CD4-positive, CD25-positive, alpha-beta regulatory T cell (primary cell): ENCODE data around the gene CLMP. TPM values are rescaled to one million over a fixed set of nuclear protein-coding genes. Genes with fewer than 3 reads are reported as not detected.
"Not testable (repeated sequence)": the region's sequence is repeated elsewhere in the genome, so short reads cannot be mapped to it uniquely, and the experiment has no call there.

Experiments used
- ATAC-seq, 2 donors: fragments of 150-1000 bp; cut with Tn5 transposase; one replicate each; pipeline ENCODE4 v1.10.0; 2021; ENCODE audit warnings: low read depth in 2 of 2, moderate number of reproducible peaks in 2 of 2, moderate library complexity in 1 of 2
- DNase-seq, 3 donors: peaks; one replicate each; pipeline versions ENCODE4 v3.0.0 to v3.0.0-alpha.2; 2012 to 2022; ENCODE audit warnings: mixed read lengths in 1 of 3
- H3K27ac ChIP-seq: one replicate; pipeline ENCODE4 v1.7.0; 2013; ENCODE audit warnings: mild to moderate bottlenecking, low read length; ENCODE audit not compliant: insufficient read depth, poor library complexity, severe bottlenecking
- H3K27me3 ChIP-seq: one replicate; pipeline ENCODE4 v1.7.0; 2013; ENCODE audit warnings: low read length; ENCODE audit not compliant: control insufficient read depth, insufficient read depth
- H3K36me3 ChIP-seq: one replicate; pipeline ENCODE4 v1.7.0; 2013; ENCODE audit warnings: mild to moderate bottlenecking, low read length, moderate library complexity; ENCODE audit not compliant: control insufficient read depth, insufficient read depth
- H3K4me1 ChIP-seq: 2 replicates; pipeline ENCODE4 v1.7.0; 2013; ENCODE audit warnings: mild to moderate bottlenecking, low read length; ENCODE audit not compliant: insufficient read depth, control insufficient read depth, poor library complexity, severe bottlenecking
- H3K4me3 ChIP-seq: one replicate; pipeline ENCODE4 v1.7.0; 2013; ENCODE audit warnings: low read depth, mild to moderate bottlenecking, low read length, moderate library complexity
- H3K9me3 ChIP-seq, 2 experiments: 1 replicate in 1 of 2; 2 replicates in 1 of 2; pipeline ENCODE4 v1.7.0; 2013; ENCODE audit warnings: low read length in 2 of 2, mild to moderate bottlenecking in 1 of 2, moderate library complexity in 1 of 2; ENCODE audit not compliant: control insufficient read depth in 2 of 2
- H3K27ac Mint-ChIP-seq, 3 donors: one replicate each; pipeline ENCODE4 v1.8.0; 2020 to 2022; ENCODE audit warnings: mild to moderate bottlenecking in 3 of 3, mixed read lengths in 3 of 3, moderate library complexity in 2 of 3
- H3K27me3 Mint-ChIP-seq: one replicate; pipeline ENCODE4 v1.8.0; 2022; ENCODE audit warnings: mild to moderate bottlenecking, mixed read lengths
- H3K36me3 Mint-ChIP-seq: one replicate; pipeline ENCODE4 v1.8.0; 2020; ENCODE audit warnings: mixed read lengths
- H3K4me1 Mint-ChIP-seq, 4 donors: one replicate each; pipeline ENCODE4 v1.8.0; 2020 to 2022; ENCODE audit warnings: mixed read lengths in 4 of 4, mild to moderate bottlenecking in 1 of 4
- H3K4me3 Mint-ChIP-seq, 4 donors: one replicate each; pipeline ENCODE4 v1.8.0; 2020 to 2022; ENCODE audit warnings: mild to moderate bottlenecking in 4 of 4, mixed read lengths in 4 of 4, moderate library complexity in 3 of 4
- H3K9me3 Mint-ChIP-seq, 7 donors: one replicate each; pipeline ENCODE4 v1.8.0; 2020 to 2022; ENCODE audit warnings: mixed read lengths in 7 of 7, mild to moderate bottlenecking in 3 of 7, moderate library complexity in 2 of 7
- polyA plus RNA-seq, 4 donors: library from polyadenylated mRNA; unstranded; fragments of 300-500 nt; fragmentation: Illumina TruSeq; gene quantifications; one replicate each; pipeline ENCODE4 v1.2.3, GENCODE V29; 2021
- total RNA-seq: library from RNA; stranded (reverse); gene quantifications from one replicate; pipeline ENCODE4 v1.2.3, GENCODE V29; 2022

CLMP gene
- total and polyA plus RNA-seq, 5 donors from 2014 or later = 0.05 to 0.23 (median 0.11) TPM

DNA sequence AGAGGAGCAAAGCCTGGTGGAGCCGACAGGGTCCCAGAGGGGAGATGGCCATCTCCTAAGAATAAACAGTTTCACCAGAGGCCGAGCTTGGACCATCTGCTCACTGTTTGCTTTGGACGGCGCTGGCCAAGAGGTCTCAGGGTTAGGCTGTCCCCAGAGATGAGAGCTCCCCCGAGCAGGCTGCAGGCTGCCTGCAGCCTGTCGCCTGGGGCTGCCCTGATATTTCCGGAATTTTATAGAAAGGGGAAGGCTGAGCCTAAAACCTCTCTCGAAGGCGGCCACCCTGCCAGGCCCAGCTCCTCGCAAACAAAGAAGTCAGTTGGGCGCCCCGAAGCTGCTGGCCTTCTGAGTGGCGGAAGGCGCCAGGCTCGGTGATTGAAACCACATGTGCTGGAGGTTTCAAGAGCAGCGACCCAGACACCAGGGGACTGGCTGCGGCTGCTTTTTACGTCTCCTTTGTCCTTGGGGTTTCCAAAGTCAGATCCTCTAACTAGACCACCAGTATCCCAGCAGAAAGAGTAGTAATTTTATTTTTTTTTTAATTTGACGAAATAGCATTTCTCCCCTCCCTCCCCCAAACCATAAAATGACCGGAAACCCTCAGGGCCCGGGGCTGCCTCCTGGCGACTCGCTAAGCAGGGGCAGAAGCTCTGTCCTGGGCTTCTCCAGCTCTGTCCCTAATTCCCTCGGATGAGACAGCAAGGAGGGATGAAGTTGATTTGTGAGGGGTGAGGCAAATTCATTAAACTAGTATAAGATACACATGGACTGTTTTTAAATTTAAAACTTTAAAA, 57.4 kb downstream of the CLMP start:
- Histone ChIP-seq H3K36me3 (no peaks in the 10 kb centered on the region), H3K27ac (no peak overlapping the region), H3K9me3 (no peaks in the 10 kb centered on the region), H3K4me3 (no peak overlapping the region), H3K27me3 (no peaks in the 10 kb centered on the region), H3K4me1 (no peaks in the 10 kb centered on the region)
- no peaks in the 10 kb centered on the region for H3K36me3 Mint-ChIP-seq
- peaks cover 7% of the 10 kb centered on the region for H3K27me3 Mint-ChIP-seq
- no peaks in the 10 kb centered on the region for H3K9me3 Mint-ChIP-seq
- DNase-seq (no peak), ATAC-seq (no peak)
- no peak overlapping the region for H3K4me3 Mint-ChIP-seq
- no peak overlapping the region for H3K27ac Mint-ChIP-seq
- H3K4me1 Mint-ChIP-seq = no peaks in the 10 kb centered on the region

GRCh38 chr11:123135863-123136446, 59.1 kb downstream of the CLMP start:
- no peak overlapping the region for H3K4me3 ChIP-seq
- H3K4me1 ChIP-seq = no peaks in the 10 kb centered on the region
- no peaks in the 10 kb centered on the region for H3K9me3 ChIP-seq
- H3K27ac ChIP-seq = no peak overlapping the region
- no peaks in the 10 kb centered on the region for H3K9me3 Mint-ChIP-seq
- no peak for ATAC-seq
- H3K27ac Mint-ChIP-seq = no peak overlapping the region
- DNase-seq = no peak
- no peak overlapping the region for H3K4me3 Mint-ChIP-seq
- H3K27me3 Mint-ChIP-seq = peaks cover 12% of the 10 kb centered on the region
- no peaks in the 10 kb centered on the region for H3K4me1 Mint-ChIP-seq
- H3K36me3 Mint-ChIP-seq = no peaks in the 10 kb centered on the region
- no peaks in the 10 kb centered on the region for H3K36me3 ChIP-seq
- no peaks in the 10 kb centered on the region for H3K27me3 ChIP-seq

- no peak overlapping the region for H3K4me3 Mint-ChIP-seq
- Histone ChIP-seq H3K27me3 (no peaks in the 10 kb centered on the region), H3K36me3 (no peaks in the 10 kb centered on the region), H3K9me3 (no peaks in the 10 kb centered on the region), H3K4me3 (no peak overlapping the region), H3K27ac (no peak overlapping the region), H3K4me1 (no peaks in the 10 kb centered on the region)
- peaks cover 5% of the 10 kb centered on the region for H3K27me3 Mint-ChIP-seq
- H3K4me1 Mint-ChIP-seq = no peaks in the 10 kb centered on the region
- H3K9me3 Mint-ChIP-seq = no peaks in the 10 kb centered on the region
- H3K27ac Mint-ChIP-seq = no peak overlapping the region
- ATAC-seq (no peak), DNase-seq (no peak)
- no peaks in the 10 kb centered on the region for H3K36me3 Mint-ChIP-seq
Measured at GRCh38 chr11:123132881-123133280, 62.2 kb downstream of the CLMP start.

DNA sequence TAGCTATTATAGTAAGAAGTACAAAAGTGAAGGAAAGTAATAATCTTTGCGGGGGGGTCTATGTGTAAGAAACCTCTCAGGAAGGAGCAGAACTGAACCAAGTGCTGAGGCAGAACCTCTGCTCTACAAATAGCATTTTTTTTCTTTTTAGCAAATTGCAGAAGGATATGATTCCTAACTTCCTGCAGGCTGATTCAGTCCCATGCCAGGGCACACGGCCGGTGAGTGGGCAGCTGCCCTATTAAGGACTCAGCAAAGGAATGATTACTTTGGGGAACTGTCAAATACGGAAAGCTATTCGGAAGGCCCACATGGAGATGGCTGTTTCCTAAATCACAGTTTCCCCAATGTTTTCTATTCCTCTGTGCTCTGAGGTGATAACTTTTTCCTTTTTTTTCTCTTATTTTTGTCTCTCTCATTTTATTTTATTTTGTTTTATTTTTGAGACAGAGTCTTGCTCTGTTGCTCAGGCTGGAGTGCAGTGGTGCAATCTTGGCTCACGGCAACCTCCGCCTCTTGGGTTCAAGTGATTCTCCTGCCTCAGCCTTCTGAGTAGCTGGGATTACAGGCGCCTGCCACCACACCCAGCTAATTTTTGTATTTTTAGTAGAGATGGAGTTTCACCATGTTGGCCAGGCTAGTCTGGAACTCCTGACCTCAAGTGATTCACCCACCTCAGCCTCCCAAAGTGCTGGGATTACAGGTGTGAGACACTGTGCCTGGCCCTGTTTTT, 62.8 kb downstream of the CLMP start:
- not testable (repeated sequence) for ATAC-seq, H3K9me3 Mint-ChIP-seq, H3K9me3 ChIP-seq, H3K4me1 Mint-ChIP-seq, H3K4me1 ChIP-seq, H3K36me3 ChIP-seq, H3K27ac ChIP-seq, H3K36me3 Mint-ChIP-seq, H3K27me3 ChIP-seq, H3K4me3 Mint-ChIP-seq, DNase-seq, H3K4me3 ChIP-seq, H3K27me3 Mint-ChIP-seq, H3K27ac Mint-ChIP-seq

- no peaks in the 10 kb centered on the region for H3K4me1 Mint-ChIP-seq
- no peaks in the 10 kb centered on the region for H3K9me3 ChIP-seq
- H3K27me3 Mint-ChIP-seq = peaks cover 5% of the 10 kb centered on the region
- H3K4me3 ChIP-seq = no peak overlapping the region
- DNase-seq (no peak), ATAC-seq (no peak)
- no peak overlapping the region for H3K4me3 Mint-ChIP-seq
- H3K36me3 ChIP-seq = no peaks in the 10 kb centered on the region
- peaks cover 8% of the 10 kb centered on the region for H3K36me3 Mint-ChIP-seq
- no peak overlapping the region for H3K27ac ChIP-seq
- no peaks in the 10 kb centered on the region for H3K4me1 ChIP-seq
- H3K27me3 ChIP-seq = no peaks in the 10 kb centered on the region
- H3K9me3 Mint-ChIP-seq = no peaks in the 10 kb centered on the region
- H3K27ac Mint-ChIP-seq = peak overlapping the region in 1 of 3 donors; percentile 1
Measured at GRCh38 chr11:123129920-123130319, 65.1 kb downstream of the CLMP start.

- no peaks in the 10 kb centered on the region for H3K36me3 ChIP-seq
- Mint-ChIP-seq H3K4me1 (no peaks in the 10 kb centered on the region), H3K27ac (no peak overlapping the region)
Measured at GRCh38 chr11:123125169-123125568, 69.9 kb downstream of the CLMP start.

GRCh38 chr11:123122852-123123251, 72.2 kb downstream of the CLMP start:
- Histone ChIP-seq H3K4me1 (no peaks in the 10 kb centered on the region), H3K36me3 (no peaks in the 10 kb centered on the region), H3K27ac (no peak overlapping the region), H3K27me3 (peaks cover 2% of the 10 kb centered on the region), H3K9me3 (no peaks in the 10 kb centered on the region), H3K4me3 (no peak overlapping the region)
- Mint-ChIP-seq H3K36me3 (peaks cover 8% of the 10 kb centered on the region), H3K4me3 (no peak overlapping the region), H3K4me1 (peaks cover 0 to 4% (median 0%) of the 10 kb centered on the region in 4 donors), H3K27ac (no peak overlapping the region), H3K9me3 (peaks cover 0 to 1% (median 0%) of the 10 kb centered on the region in 7 donors), H3K27me3 (peaks cover 36% of the 10 kb centered on the region)
- ATAC-seq (no peak), DNase-seq (no peak)

More at GRCh38 chr11:123125169-123125568, 69.9 kb downstream of the CLMP start:
- ATAC-seq (no peak), DNase-seq (no peak)
- H3K4me1 ChIP-seq = no peaks in the 10 kb centered on the region
- H3K27ac ChIP-seq = no peak overlapping the region
- Mint-ChIP-seq H3K9me3 (peaks cover 0 to 1% (median 0%) of the 10 kb centered on the region in 7 donors), H3K27me3 (peaks cover 25% of the 10 kb centered on the region), H3K4me3 (no peak overlapping the region), H3K36me3 (peaks cover 8% of the 10 kb centered on the region)
- peaks cover 2% of the 10 kb centered on the region for H3K27me3 ChIP-seq
- H3K9me3 ChIP-seq = no peaks in the 10 kb centered on the region
- no peak overlapping the region for H3K4me3 ChIP-seq
